CD4-positive, alpha-beta T cell (primary cell): ENCODE data around the gene ZNG1A. TPM values are rescaled to one million over a fixed set of nuclear protein-coding genes. Genes with fewer than 3 reads are reported as not detected.
"Not testable (repeated sequence)": the region's sequence is repeated elsewhere in the genome, so short reads cannot be mapped to it uniquely, and the experiment has no call there.

Experiments
- ATAC-seq: fragments of 200-7000 bp; cut with Tn5 transposase; one replicate; pipeline ENCODE4 v1.10.0; 2022; ENCODE audit warnings: mild to moderate bottlenecking; ENCODE audit not compliant: poor library complexity
- CTCF ChIA-PET: fragments of 350-600 bp; sonication (Branson Sonifier 250); formaldehyde crosslinking; loops from one replicate; lab custom pipeline; 2021; ENCODE audit warnings: antibody characterized with exemption, inconsistent platforms; lab: Charles Lee
- POLR2A ChIA-PET: fragments of 350-600 bp; sonication (Branson Sonifier 250); formaldehyde crosslinking; loops from one replicate; lab custom pipeline; 2021; ENCODE audit warnings: antibody characterized with exemption, inconsistent platforms; lab: Charles Lee
- DNase-seq, 14 experiments: peaks; one replicate each; pipeline ENCODE4 v3.0.0-alpha.2; 2013 to 2020; ENCODE audit warnings: mixed read lengths in 2 of 14
- H3K27ac ChIP-seq, 2 donors: one replicate each; pipeline versions ENCODE4 v1.5.1 to v1.7.0; 2013; ENCODE audit warnings: low read length in 2 of 2, low read depth in 1 of 2, mild to moderate bottlenecking in 1 of 2
- H3K27me3 ChIP-seq, 2 experiments: 1 replicate in 1 of 2; 2 replicates in 1 of 2; pipeline versions ENCODE4 v1.6.1 to v1.7.0; 2013; ENCODE audit warnings: low read length in 2 of 2, control low read depth in 1 of 2, mild to moderate bottlenecking in 1 of 2, moderate library complexity in 1 of 2; ENCODE audit not compliant: insufficient read depth in 2 of 2, control insufficient read depth in 1 of 2
- H3K36me3 ChIP-seq: one replicate; pipeline ENCODE4 v1.6.1; 2013; ENCODE audit warnings: low read length, control low read depth; ENCODE audit not compliant: insufficient read depth
- H3K4me1 ChIP-seq: one replicate; pipeline ENCODE4 v1.6.1; 2013; ENCODE audit warnings: low read length, control low read depth; ENCODE audit not compliant: insufficient read depth
- H3K4me3 ChIP-seq: one replicate; pipeline ENCODE4 v1.5.1; 2013; ENCODE audit warnings: mild to moderate bottlenecking, low read length, moderate library complexity
- H3K9me3 ChIP-seq, 2 experiments: 1 replicate in 1 of 2; 2 replicates in 1 of 2; pipeline versions ENCODE4 v1.6.1 to v1.7.0; 2013; ENCODE audit warnings: low read length in 2 of 2, mild to moderate bottlenecking in 2 of 2, control low read depth in 1 of 2, moderate library complexity in 1 of 2; ENCODE audit not compliant: control insufficient read depth in 1 of 2, insufficient read depth in 1 of 2
- H3K27ac Mint-ChIP-seq: one replicate; pipeline ENCODE4 v1.8.0; 2020; ENCODE audit warnings: mixed read lengths
- H3K27me3 Mint-ChIP-seq: one replicate; pipeline ENCODE4 v1.8.0; 2021; ENCODE audit warnings: mixed read lengths
- H3K36me3 Mint-ChIP-seq: one replicate; pipeline ENCODE4 v1.8.0; 2021; ENCODE audit warnings: low read depth, mixed read lengths
- H3K4me1 Mint-ChIP-seq: one replicate; pipeline ENCODE4 v1.8.0; 2021; ENCODE audit warnings: low read depth, mixed read lengths
- H3K4me3 Mint-ChIP-seq: one replicate; pipeline ENCODE4 v1.8.0; 2020; ENCODE audit warnings: mild to moderate bottlenecking, mixed read lengths
- H3K9me3 Mint-ChIP-seq: one replicate; pipeline ENCODE4 v1.8.0; 2020; ENCODE audit warnings: mixed read lengths
- intact Hi-C, 2 experiments: fragments of 100-400 bp; cut with DNase I in 1 of 2; cut with micrococcal nuclease in 1 of 2; formaldehyde crosslinking; loops; one replicate each; pipeline versions ENCODE4 v1.15.1 to v1.9.0; 2023 to 2025; cut with DNase I, micrococcal nuclease
- total RNA-seq, 174 experiments: library from RNA in 2 of 174; stranded (reverse) in 2 of 174; gene quantifications; one replicate each; pipeline ENCODE4 v1.2.3 and lab custom pipeline; 2021 to 2026

The ZNG1A gene
- total RNA-seq, 2 experiments from 2014 or later, result 21.9 to 22.4 TPM

- H3K4me1 ChIP-seq, H3K4me1 Mint-ChIP-seq, CTCF ChIA-PET, H3K27ac ChIP-seq, H3K27me3 ChIP-seq, H3K36me3 Mint-ChIP-seq, H3K27ac Mint-ChIP-seq, H3K27me3 Mint-ChIP-seq, H3K4me3 ChIP-seq, H3K9me3 ChIP-seq, H3K36me3 ChIP-seq, ATAC-seq, H3K9me3 Mint-ChIP-seq, POLR2A ChIA-PET, DNase-seq, H3K4me3 Mint-ChIP-seq, intact Hi-C loops: not testable (repeated sequence)
These were observed 83.9 kb downstream of the ZNG1A start for GRCh38 chr9:94992-95391.

- H3K9me3 Mint-ChIP-seq, H3K4me3 ChIP-seq, DNase-seq, intact Hi-C loops, H3K27ac Mint-ChIP-seq, H3K27ac ChIP-seq, POLR2A ChIA-PET, H3K4me1 ChIP-seq, H3K36me3 ChIP-seq, H3K36me3 Mint-ChIP-seq, H3K27me3 Mint-ChIP-seq, H3K9me3 ChIP-seq, H3K4me3 Mint-ChIP-seq, H3K27me3 ChIP-seq, CTCF ChIA-PET, ATAC-seq, H3K4me1 Mint-ChIP-seq: not testable (repeated sequence)
These were observed 84.5 kb downstream of the ZNG1A start for GRCh38 chr9:94323-94722.

GRCh38 chr9:93909-94308 lies 84.9 kb downstream of the ZNG1A start:
- ATAC-seq, intact Hi-C loops: not testable (repeated sequence)

GRCh38 chr9:90851-91250 lies 88.0 kb downstream of the ZNG1A start:
- POLR2A ChIA-PET, H3K4me1 ChIP-seq, ATAC-seq, H3K4me3 ChIP-seq, H3K9me3 Mint-ChIP-seq, intact Hi-C loops, CTCF ChIA-PET, H3K9me3 ChIP-seq, H3K4me1 Mint-ChIP-seq, H3K27ac ChIP-seq, H3K27ac Mint-ChIP-seq, H3K36me3 Mint-ChIP-seq, H3K27me3 ChIP-seq, H3K4me3 Mint-ChIP-seq, DNase-seq, H3K27me3 Mint-ChIP-seq, H3K36me3 ChIP-seq: not testable (repeated sequence)

More at GRCh38 chr9:93909-94308, 84.9 kb downstream of the ZNG1A start:
- H3K27ac Mint-ChIP-seq, H3K4me1 ChIP-seq, H3K36me3 ChIP-seq, POLR2A ChIA-PET, H3K9me3 ChIP-seq, DNase-seq, CTCF ChIA-PET, H3K27me3 Mint-ChIP-seq, H3K27ac ChIP-seq, H3K9me3 Mint-ChIP-seq, H3K4me3 Mint-ChIP-seq, H3K36me3 Mint-ChIP-seq, H3K4me3 ChIP-seq, H3K27me3 ChIP-seq, H3K4me1 Mint-ChIP-seq: not testable (repeated sequence)

GRCh38 chr9:88396-89037 lies 90.3 kb downstream of the ZNG1A start:
- H3K27me3 ChIP-seq, H3K27me3 Mint-ChIP-seq, H3K9me3 ChIP-seq, H3K27ac Mint-ChIP-seq, H3K4me1 Mint-ChIP-seq, H3K4me1 ChIP-seq, H3K36me3 ChIP-seq, CTCF ChIA-PET, H3K9me3 Mint-ChIP-seq, H3K4me3 Mint-ChIP-seq, H3K27ac ChIP-seq, H3K4me3 ChIP-seq, H3K36me3 Mint-ChIP-seq, POLR2A ChIA-PET, intact Hi-C loops: not testable (repeated sequence)
- ATAC-seq (peak; percentile 80), DNase-seq (peak in 1 of 14 experiments; percentile 3)

- H3K27ac Mint-ChIP-seq, H3K9me3 Mint-ChIP-seq, intact Hi-C loops: not testable (repeated sequence)
These were observed 91.0 kb downstream of the ZNG1A start for GRCh38 chr9:87860-88259.

GRCh38 chr9:87105-87504 lies 91.8 kb downstream of the ZNG1A start:
- H3K27ac Mint-ChIP-seq, H3K36me3 ChIP-seq, POLR2A ChIA-PET, ATAC-seq, H3K4me1 ChIP-seq, intact Hi-C loops, H3K9me3 ChIP-seq, H3K36me3 Mint-ChIP-seq, H3K27ac ChIP-seq, DNase-seq, H3K4me3 ChIP-seq, H3K27me3 ChIP-seq, H3K9me3 Mint-ChIP-seq, H3K4me1 Mint-ChIP-seq, CTCF ChIA-PET, H3K4me3 Mint-ChIP-seq, H3K27me3 Mint-ChIP-seq: not testable (repeated sequence)

More at GRCh38 chr9:87860-88259, 91.0 kb downstream of the ZNG1A start:
- H3K36me3 ChIP-seq, H3K4me3 ChIP-seq, H3K4me1 ChIP-seq, H3K4me3 Mint-ChIP-seq, ATAC-seq, CTCF ChIA-PET, H3K27ac ChIP-seq, H3K27me3 ChIP-seq, H3K9me3 ChIP-seq, H3K4me1 Mint-ChIP-seq, POLR2A ChIA-PET, H3K27me3 Mint-ChIP-seq, H3K36me3 Mint-ChIP-seq, DNase-seq: not testable (repeated sequence)
